IMR-90 (cell line): ENCODE results near the gene ZNF366.

Source experiments
- CTCF ChIP-seq: conservative IDR thresholded peaks from 2 replicates; pipeline ENCODE4 v1.5.1; 2012; ENCODE audit warnings: mild to moderate bottlenecking, low read depth, low read length, improper control_type of control experiment
- NFE2L2 ChIP-seq: fragments of 150-350 bp; IDR thresholded peaks from 2 replicates; pipeline ENCODE4 v1.6.1; 2016; ENCODE audit warnings: low read depth, mild to moderate bottlenecking, low read length
- POLR2A ChIP-seq: IDR thresholded peaks from 2 replicates; pipeline ENCODE4 v1.6.1; 2012; ENCODE audit warnings: mild to moderate bottlenecking, low read depth, low read length
- RCOR1 ChIP-seq: IDR thresholded peaks from 2 replicates; pipeline ENCODE4 v1.6.1; 2012; ENCODE audit warnings: mild to moderate bottlenecking, low read length, improper control_type of control experiment; ENCODE audit not compliant: insufficient replicate concordance

GRCh38 chr5:72540759-72541438 lies 33.7 kb upstream of the ZNF366 start:
- TF ChIP-seq RCOR1 (no peak), CTCF (no peak), POLR2A (no peak), NFE2L2 (no peak)
